Sigmoid colon (tissue), 7 donors: ENCODE results near the gene COL11A1. TPM values are rescaled to one million over a fixed set of nuclear protein-coding genes. Genes with fewer than 3 reads are reported as not detected.

ENCODE experiments used
- DNase-seq: peaks from one replicate; pipeline ENCODE4 v3.0.0-alpha.2; 2019
- H3K27ac ChIP-seq, 4 donors: fragments of 200-600 bp; sonication (generic); one replicate each; pipeline ENCODE4 v1.5.1; 2016 to 2019; ENCODE audit warnings: mild to moderate bottlenecking in 1 of 4
- H3K27me3 ChIP-seq, 3 donors: fragments of 200-600 bp; sonication (generic); one replicate each; pipeline ENCODE4 v1.5.1; 2019; ENCODE audit warnings: mild to moderate bottlenecking in 1 of 3
- H3K36me3 ChIP-seq, 4 donors: fragments of 200-600 bp; sonication (generic); one replicate each; pipeline ENCODE4 v1.5.1; 2016 to 2019
- H3K4me1 ChIP-seq, 4 donors: fragments of 200-600 bp; sonication (generic); one replicate each; pipeline ENCODE4 v1.5.1; 2017 to 2019
- H3K4me3 ChIP-seq, 4 donors: fragments of 200-600 bp; sonication (generic); one replicate each; pipeline ENCODE4 v1.5.1; 2017 to 2019; ENCODE audit warnings: mild to moderate bottlenecking in 2 of 4, moderate library complexity in 1 of 4
- H3K9me3 ChIP-seq, 4 donors: fragments of 200-600 bp in 3 of 4; sonication (generic) in 3 of 4; one replicate each; pipeline versions ENCODE4 v1.5.1 to v1.6.1; 2013 to 2019
- CTCF ChIP-seq, 4 experiments: fragments of 450-650 bp in 3 of 4; fragments of 200-600 bp in 1 of 4; IDR thresholded peaks; one replicate each; pipeline ENCODE4 v1.5.1; 2016 to 2019; ENCODE audit warnings: antibody characterized with exemption in 4 of 4, mild to moderate bottlenecking in 3 of 4, moderate library complexity in 2 of 4
- EP300 ChIP-seq, 4 donors: sonication (generic); formaldehyde crosslinking; IDR thresholded peaks; one replicate each; pipeline ENCODE4 v1.6.1; 2017; ENCODE audit warnings: antibody characterized with exemption in 4 of 4
- POLR2A ChIP-seq, 2 donors: fragments of 450-650 bp; IDR thresholded peaks; one replicate each; pipeline ENCODE4 v1.6.1; 2016; ENCODE audit warnings: antibody characterized with exemption in 2 of 2, mild to moderate bottlenecking in 2 of 2, moderate library complexity in 2 of 2
- POLR2AphosphoS5 ChIP-seq, 4 donors: sonication (generic); formaldehyde crosslinking; IDR thresholded peaks; one replicate each; pipeline ENCODE4 v1.6.1; 2017; ENCODE audit warnings: antibody characterized with exemption in 4 of 4
- WGBS, 2 donors: extraction: QIAGEN DNeasy Blood & Tissue Kit; methylation state at CpG; one replicate each; pipeline ENCODE4 v1.1.7; 2013; 5-methylcytosine and 5-hydroxymethylcytosine counted together
- intact Hi-C: fragments of 100-400 bp; cut with DNase I; formaldehyde crosslinking; loops from one replicate; pipeline ENCODE4 v1.15.1; 2023
- polyA plus RNA-seq, 3 donors: library from polyadenylated mRNA; stranded (reverse); fragments of 200-250 nt; gene quantifications; one replicate each; pipeline ENCODE4 v1.2.3, GENCODE V29; 2013
- total RNA-seq, 4 donors: library from RNA; depleted of rRNA; stranded (reverse); fragments of >200 nt; gene quantifications; one replicate each; pipeline ENCODE4 v1.1.0, GENCODE V29; 2016
- donor health status: healthy with polysubstance abuse.
- donor health status: Bipolar disorder and iron deficiency.
- donor health status: healthy.

COL11A1 gene
- total and polyA plus RNA-seq, 7 donors = 0.36 to 1.4 (median 0.99) TPM; not detected in 2

GRCh38 chr1:103025858-103026409, 82.4 kb downstream of the COL11A1 start:
- Histone ChIP-seq H3K36me3 (no peaks in the 10 kb centered on the region), H3K9me3 (no peaks in the 10 kb centered on the region), H3K4me3 (no peak overlapping the region), H3K27me3 (no peaks in the 10 kb centered on the region), H3K27ac (no peak overlapping the region), H3K4me1 (no peaks in the 10 kb centered on the region)
- TF ChIP-seq POLR2A (IDR thresholded peaks at IDR 0.05) (no peak), POLR2AphosphoS5 (IDR thresholded peaks at IDR 0.05) (no peak), EP300 (IDR thresholded peaks at IDR 0.05) (no peak), CTCF (IDR thresholded peaks at IDR 0.05) (no peak)
- WGBS, 2 donors = 34 to 48% methylated on average over 5 of the region's 5 CpGs
- intact Hi-C loops = no loop called here
- no peak for DNase-seq

- Histone ChIP-seq H3K4me3 (no peak overlapping the region), H3K27ac (no peak overlapping the region), H3K4me1 (no peaks in the 10 kb centered on the region), H3K36me3 (no peaks in the 10 kb centered on the region), H3K27me3 (no peaks in the 10 kb centered on the region), H3K9me3 (no peaks in the 10 kb centered on the region)
- TF ChIP-seq EP300 (IDR thresholded peaks at IDR 0.05) = no peak
- TF ChIP-seq POLR2A (IDR thresholded peaks at IDR 0.05) = no peak
- TF ChIP-seq POLR2AphosphoS5 (IDR thresholded peaks at IDR 0.05) = no peak
- intact Hi-C loops = no loop called here
- 29 to 75% methylated on average over 1 of the region's 1 CpG for WGBS, 2 donors
- DNase-seq = no peak
These were observed 84.3 kb downstream of the COL11A1 start for GRCh38 chr1:103024051-103024450.

- Histone ChIP-seq H3K4me3 (no peak overlapping the region), H3K4me1 (no peaks in the 10 kb centered on the region), H3K9me3 (no peaks in the 10 kb centered on the region), H3K27ac (no peak overlapping the region), H3K36me3 (no peaks in the 10 kb centered on the region), H3K27me3 (no peaks in the 10 kb centered on the region)
- intact Hi-C loops = no loop called here
- TF ChIP-seq EP300 (IDR thresholded peaks at IDR 0.05) = no peak
- no peak for TF ChIP-seq CTCF (IDR thresholded peaks at IDR 0.05)
- TF ChIP-seq POLR2A (IDR thresholded peaks at IDR 0.05) = no peak
- no peak for TF ChIP-seq POLR2AphosphoS5 (IDR thresholded peaks at IDR 0.05)
- 64 to 79% methylated on average over 3 of the region's 3 CpGs for WGBS, 2 donors
- DNase-seq = no peak
These were observed 106.3 kb downstream of the COL11A1 start for GRCh38 chr1:103002005-103002404.

GRCh38 chr1:102978874-102979273, 129.4 kb downstream of the COL11A1 start:
- Histone ChIP-seq H3K27ac (no peak overlapping the region), H3K4me1 (no peaks in the 10 kb centered on the region)
- intact Hi-C loops = no loop called here

DNA sequence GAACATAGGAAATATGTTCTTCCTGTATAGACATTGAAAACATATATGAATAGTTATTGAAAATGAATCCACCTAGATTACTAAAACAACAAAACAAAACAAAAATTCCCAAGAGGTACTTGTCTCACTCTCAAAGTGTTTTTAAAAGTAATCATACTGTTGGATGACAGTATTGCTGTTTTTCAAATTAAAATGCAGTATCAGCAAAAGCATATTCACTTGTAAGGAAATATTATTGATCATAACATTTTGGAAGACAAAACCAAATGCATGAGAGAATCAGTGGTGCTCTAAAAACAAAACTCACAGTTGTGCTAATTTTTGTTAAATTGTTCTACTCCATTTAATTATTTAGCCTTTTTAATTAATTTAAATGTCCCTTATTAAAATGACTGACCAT, 131.0 kb downstream of the COL11A1 start:
- H3K4me3 ChIP-seq = no peak overlapping the region
- intact Hi-C loops = no loop called here
- TF ChIP-seq EP300 (IDR thresholded peaks at IDR 0.05) (no peak), POLR2AphosphoS5 (IDR thresholded peaks at IDR 0.05) (no peak), POLR2A (IDR thresholded peaks at IDR 0.05) (no peak), CTCF (IDR thresholded peaks at IDR 0.05) (no peak)
- no peaks in the 10 kb centered on the region for H3K27me3 ChIP-seq
- H3K9me3 ChIP-seq = no peaks in the 10 kb centered on the region
- H3K36me3 ChIP-seq = no peaks in the 10 kb centered on the region
- H3K4me1 ChIP-seq = no peaks in the 10 kb centered on the region
- no peak overlapping the region for H3K27ac ChIP-seq
- DNase-seq = no peak

More at GRCh38 chr1:102978874-102979273, 129.4 kb downstream of the COL11A1 start:
- Histone ChIP-seq H3K9me3 (no peaks in the 10 kb centered on the region), H3K4me3 (no peak overlapping the region), H3K36me3 (no peaks in the 10 kb centered on the region), H3K27me3 (no peaks in the 10 kb centered on the region)
- DNase-seq = no peak
- 75 to 88% methylated on average over 6 of the region's 6 CpGs for WGBS, 2 donors
- TF ChIP-seq POLR2AphosphoS5 (IDR thresholded peaks at IDR 0.05) (no peak), POLR2A (IDR thresholded peaks at IDR 0.05) (no peak), CTCF (IDR thresholded peaks at IDR 0.05) (no peak)
